PC-9 (cell line): Measurements from ENCODE around the gene PAX7.

Experiments used
- EZH2 ChIP-seq: fragments of 200-600 bp; sonication (generic); IDR thresholded peaks from 2 replicates; pipeline ENCODE4 v1.8.0; 2017; ENCODE audit warnings: antibody characterized with exemption, low read depth
- TF ChIP-seq, protein P1 (sequence below): fragments of 200-600 bp; sonication (generic); conservative IDR thresholded peaks from 2 replicates; pipeline ENCODE4 v1.6.1; 2017; ENCODE audit warnings: mixed run types, antibody characterized with exemption, mild to moderate bottlenecking, moderate library complexity

- TF ChIP-seq, protein P1, sequence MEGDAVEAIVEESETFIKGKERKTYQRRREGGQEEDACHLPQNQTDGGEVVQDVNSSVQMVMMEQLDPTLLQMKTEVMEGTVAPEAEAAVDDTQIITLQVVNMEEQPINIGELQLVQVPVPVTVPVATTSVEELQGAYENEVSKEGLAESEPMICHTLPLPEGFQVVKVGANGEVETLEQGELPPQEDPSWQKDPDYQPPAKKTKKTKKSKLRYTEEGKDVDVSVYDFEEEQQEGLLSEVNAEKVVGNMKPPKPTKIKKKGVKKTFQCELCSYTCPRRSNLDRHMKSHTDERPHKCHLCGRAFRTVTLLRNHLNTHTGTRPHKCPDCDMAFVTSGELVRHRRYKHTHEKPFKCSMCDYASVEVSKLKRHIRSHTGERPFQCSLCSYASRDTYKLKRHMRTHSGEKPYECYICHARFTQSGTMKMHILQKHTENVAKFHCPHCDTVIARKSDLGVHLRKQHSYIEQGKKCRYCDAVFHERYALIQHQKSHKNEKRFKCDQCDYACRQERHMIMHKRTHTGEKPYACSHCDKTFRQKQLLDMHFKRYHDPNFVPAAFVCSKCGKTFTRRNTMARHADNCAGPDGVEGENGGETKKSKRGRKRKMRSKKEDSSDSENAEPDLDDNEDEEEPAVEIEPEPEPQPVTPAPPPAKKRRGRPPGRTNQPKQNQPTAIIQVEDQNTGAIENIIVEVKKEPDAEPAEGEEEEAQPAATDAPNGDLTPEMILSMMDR, result no peak
- no peak for TF ChIP-seq EZH2
Measured at GRCh38 chr1:18682375-18682774, 51.7 kb downstream of the PAX7 start.
